Hepatocyte (in vitro differentiated cells): Measurements from ENCODE around the gene OR13J1.

Experiments used
- EZH2 ChIP-seq: fragments of 200-600 bp; sonication (generic); IDR thresholded peaks from 2 replicates; pipeline ENCODE4 v1.6.1; 2016; ENCODE audit warnings: antibody characterized with exemption, mild to moderate bottlenecking, borderline replicate concordance
- EZH2phosphoT487 ChIP-seq: fragments of 200-600 bp; sonication (generic); IDR thresholded peaks from one replicate; pipeline ENCODE4 v1.6.1; 2018; ENCODE audit warnings: antibody characterized with exemption, mild to moderate bottlenecking, low read depth, moderate library complexity; ENCODE audit not compliant: unreplicated experiment, severe bottlenecking
- TF ChIP-seq, protein P1 (sequence below): fragments of 200-600 bp; sonication (generic); IDR thresholded peaks from 2 replicates; pipeline ENCODE4 v1.5.1; 2016; ENCODE audit warnings: antibody characterized with exemption, mild to moderate bottlenecking; ENCODE audit not compliant: poor library complexity

DNA sequence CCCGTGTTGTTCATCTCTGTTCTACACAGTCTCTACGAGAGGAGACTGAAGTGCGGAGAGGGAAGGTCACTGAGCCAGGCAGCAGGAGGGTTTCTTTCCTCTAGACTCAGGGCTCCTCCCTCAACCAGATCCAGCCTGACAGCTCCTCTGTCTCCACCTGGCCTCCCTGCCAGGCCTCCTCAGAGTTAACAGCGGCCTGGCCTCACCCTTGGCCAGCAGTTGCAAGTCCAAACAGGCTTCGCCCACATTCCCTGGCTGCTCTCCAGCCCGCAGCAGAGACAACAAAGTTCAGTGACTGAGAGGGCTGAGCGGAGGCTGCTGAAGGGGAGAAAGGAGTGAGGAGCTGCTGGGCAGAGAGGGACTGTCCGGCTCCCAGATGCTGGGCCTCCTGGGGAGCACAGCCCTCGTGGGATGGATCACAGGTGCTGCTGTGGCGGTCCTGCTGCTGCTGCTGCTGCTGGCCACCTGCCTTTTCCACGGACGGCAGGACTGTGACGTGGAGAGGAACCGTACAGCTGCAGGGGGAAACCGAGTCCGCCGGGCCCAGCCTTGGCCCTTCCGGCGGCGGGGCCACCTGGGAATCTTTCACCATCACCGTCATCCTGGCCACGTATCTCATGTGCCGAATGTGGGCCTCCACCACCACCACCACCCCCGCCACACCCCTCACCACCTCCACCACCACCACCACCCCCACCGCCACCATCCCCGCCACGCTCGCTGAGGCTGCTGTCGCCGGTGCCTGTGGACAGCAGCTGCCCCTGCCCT is 35.9 kb upstream of the OR13J1 start, which contains the start of gene HRCT1:
- TF ChIP-seq EZH2phosphoT487 = no peak
- no peak for TF ChIP-seq EZH2
- TF ChIP-seq, protein P1, sequence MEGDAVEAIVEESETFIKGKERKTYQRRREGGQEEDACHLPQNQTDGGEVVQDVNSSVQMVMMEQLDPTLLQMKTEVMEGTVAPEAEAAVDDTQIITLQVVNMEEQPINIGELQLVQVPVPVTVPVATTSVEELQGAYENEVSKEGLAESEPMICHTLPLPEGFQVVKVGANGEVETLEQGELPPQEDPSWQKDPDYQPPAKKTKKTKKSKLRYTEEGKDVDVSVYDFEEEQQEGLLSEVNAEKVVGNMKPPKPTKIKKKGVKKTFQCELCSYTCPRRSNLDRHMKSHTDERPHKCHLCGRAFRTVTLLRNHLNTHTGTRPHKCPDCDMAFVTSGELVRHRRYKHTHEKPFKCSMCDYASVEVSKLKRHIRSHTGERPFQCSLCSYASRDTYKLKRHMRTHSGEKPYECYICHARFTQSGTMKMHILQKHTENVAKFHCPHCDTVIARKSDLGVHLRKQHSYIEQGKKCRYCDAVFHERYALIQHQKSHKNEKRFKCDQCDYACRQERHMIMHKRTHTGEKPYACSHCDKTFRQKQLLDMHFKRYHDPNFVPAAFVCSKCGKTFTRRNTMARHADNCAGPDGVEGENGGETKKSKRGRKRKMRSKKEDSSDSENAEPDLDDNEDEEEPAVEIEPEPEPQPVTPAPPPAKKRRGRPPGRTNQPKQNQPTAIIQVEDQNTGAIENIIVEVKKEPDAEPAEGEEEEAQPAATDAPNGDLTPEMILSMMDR = no peak
